Measurements from ENCODE around the gene HMG20B. TPM values are rescaled to one million over a fixed set of nuclear protein-coding genes. Genes with fewer than 3 reads are reported as not detected.
"Not testable (repeated sequence)": the region's sequence is repeated elsewhere in the genome, so short reads cannot be mapped to it uniquely, and the experiment has no call there.

HMG20B gene
- total RNA-seq, 1 experiment from 2014 or later = 120 TPM

- not testable (repeated sequence) for DNase-seq (ENCODE audit: low spot score)
These were observed 11.5 kb downstream of the HMG20B start for GRCh38 chr19:3584036-3584802.

GRCh38 chr19:3585301-3586126 is 12.8 kb downstream of the HMG20B start, which contains the start of gene GIPC3:
Gene GIPC3 (plus strand): TSS chr19:3585478. CDS start chr19:3585598, 120 bp downstream.
- DNase-seq (ENCODE audit: low spot score) = no peak

- DNase-seq (ENCODE audit: low spot score) = no peak
These were observed 13.4 kb downstream of the HMG20B start for GRCh38 chr19:3586127-3586626.

DNA sequence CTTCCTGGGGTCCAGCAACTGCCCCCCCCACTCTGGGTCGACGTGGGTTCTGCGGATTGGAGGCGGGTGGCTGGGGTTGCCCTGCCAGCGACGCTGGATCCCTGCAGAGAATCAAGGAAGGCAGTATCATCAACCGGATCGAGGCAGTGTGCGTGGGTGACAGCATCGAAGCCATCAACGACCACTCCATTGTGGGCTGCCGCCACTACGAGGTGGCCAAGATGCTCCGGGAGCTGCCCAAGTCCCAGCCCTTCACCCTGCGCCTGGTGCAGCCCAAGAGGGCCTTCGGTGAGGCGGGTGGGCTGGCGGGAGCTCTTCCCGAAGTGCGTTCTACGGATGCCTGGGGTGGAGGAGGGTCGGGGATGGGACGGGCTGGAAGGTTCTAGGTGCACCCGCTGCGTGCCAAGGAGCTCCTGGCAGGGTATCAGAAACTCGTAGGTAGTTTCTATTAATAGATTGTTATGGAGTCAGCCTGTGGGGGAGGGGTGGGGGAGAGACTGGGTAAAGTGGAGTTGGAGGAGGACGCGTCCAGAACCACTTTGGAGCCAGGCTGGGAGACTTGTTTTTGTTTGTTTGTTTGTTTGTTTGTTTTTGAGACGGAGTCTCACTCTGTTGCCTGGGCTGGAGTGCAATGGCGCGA is 14.1 kb downstream of the HMG20B start:
- no peak for DNase-seq (ENCODE audit: low spot score)

DNA sequence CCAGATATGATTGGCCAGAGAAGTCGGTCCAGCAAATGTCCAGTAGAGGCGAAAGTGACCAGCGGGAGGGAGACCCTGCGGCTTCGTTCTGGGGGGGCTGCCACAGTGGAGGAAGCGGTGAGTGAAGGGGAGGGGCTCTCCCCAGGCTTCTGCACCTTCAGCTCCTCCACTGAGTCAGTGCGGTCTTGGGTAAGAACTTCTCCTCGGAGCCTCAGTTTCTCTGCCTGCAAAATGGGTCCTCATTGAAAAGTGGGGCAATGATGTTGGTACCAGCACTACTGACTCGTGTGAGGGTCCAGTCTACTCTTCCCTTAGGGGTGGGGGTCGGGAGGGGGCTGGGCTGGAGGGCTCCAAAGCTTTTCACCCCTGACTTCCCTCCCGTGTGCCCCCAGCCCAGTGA is 16.7 kb downstream of the HMG20B start:
- no peak for DNase-seq (ENCODE audit: low spot score)

- DNase-seq (ENCODE audit: low spot score) = no peak
These were observed 17.2 kb downstream of the HMG20B start for GRCh38 chr19:3589949-3590348.

DNA sequence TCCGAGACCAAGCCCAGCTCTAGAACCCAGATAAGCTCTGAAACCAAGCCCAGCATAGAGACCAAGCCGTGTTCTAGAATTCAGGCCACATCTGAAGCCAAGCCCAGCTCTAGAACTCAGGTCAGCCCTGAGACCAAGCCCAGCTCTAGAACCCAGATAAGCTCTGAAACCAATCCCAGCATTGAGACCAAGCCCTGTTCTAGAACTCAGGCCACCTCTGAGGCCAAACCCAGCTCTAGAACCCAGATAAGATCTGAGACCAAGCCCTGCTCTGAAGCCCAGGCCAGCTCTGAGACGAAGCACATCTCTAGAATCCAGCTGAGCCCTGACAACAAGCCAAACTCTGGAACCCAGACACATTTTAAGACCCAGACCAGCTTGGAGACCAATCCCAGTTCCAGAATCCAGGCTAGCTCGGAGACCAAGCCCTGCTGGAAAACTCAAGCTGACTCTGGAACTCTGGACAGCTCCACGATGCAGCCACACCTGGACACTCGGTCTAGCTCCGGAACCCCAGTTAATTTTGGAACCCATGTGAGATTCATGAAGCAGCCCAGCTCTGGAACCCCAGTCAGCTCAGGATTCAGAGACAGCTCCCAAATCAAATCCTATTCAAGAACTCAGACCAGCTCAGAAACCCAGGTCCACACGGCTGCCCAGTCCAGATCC is 18.4 kb downstream of the HMG20B start:
- no peak for DNase-seq (ENCODE audit: low spot score)

DNA sequence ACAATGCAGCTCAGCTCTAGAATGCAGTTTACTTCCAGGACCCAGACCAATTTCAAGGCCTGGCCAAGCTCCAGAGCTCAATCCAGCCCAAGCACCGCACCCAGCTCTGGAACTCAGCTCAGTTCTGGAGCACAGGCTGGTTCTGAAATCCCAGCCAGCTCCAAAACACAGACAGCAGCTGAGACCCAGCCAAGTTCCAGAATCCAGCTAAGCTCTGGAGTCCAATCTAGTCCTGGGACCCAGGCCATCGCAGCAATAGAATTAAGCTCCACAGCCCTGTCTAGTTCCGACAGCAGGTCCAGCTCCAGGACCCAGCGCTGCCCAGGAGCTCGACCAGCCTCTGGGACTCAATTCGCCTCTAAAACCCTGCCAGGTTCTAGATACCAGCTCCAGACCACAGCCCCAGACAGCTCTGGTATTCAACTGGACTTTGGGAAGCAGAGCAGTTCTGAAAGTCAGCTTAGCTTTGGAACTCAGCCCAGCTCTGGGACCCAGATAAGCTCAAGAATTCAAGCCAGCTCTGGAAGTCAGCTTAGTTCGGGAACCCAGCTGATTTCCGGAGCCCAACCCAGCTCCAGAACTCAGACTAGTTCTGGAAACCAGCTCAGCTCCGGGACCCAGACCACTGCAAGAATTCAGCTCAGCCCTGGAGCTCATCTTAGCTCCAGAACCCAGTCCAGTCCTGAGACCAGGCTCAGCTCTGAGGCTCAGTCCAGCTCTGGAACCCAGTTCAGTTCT is 19.3 kb downstream of the HMG20B start:
- no peak for DNase-seq (ENCODE audit: low spot score)

DNA sequence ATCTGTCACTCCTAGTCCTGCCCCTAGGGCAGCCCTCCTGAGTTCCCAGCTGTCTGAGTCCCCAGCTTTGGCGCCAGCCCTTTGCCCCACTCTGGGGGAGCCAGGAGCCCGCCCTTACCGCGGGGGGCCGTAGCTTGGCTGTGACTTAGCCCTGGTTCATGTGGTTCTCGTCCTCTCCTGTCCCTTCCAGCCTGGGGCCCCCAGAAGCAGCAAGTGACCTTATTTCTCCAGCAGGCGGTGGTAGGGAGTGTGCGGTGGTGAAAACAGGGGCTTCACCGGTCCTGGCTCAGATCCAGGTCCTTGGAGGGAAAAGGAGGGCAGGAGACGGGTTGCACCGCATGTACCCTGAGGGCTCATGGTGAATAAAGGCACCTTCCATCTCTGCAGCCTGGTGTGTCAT is 20.4 kb downstream of the HMG20B start:
- DNase-seq (ENCODE audit: low spot score) = no peak

- no peak for DNase-seq (ENCODE audit: low spot score)
These were observed 22.8 kb downstream of the HMG20B start for GRCh38 chr19:3595521-3596061.

DNA sequence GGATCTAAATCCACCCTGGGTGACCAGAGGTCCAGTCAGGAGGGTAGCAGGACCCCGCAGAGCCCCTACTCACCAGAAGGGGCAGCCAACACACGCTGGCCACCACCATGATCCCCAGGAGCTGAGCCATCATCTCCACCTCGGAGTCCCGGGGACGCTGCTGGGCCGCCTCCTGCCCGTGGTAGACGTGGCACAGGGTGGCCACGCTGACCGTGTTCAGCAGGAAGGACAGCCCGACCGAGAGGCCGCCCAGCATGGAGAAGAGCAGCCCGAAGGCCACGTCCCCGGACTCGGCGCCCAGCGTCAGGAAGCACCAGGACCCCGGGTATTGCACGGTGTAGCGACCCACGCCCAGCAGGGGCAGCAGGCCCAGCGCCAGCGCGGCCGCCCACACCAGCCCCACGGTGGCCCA is 27.0 kb downstream of the HMG20B start:
- no peak for DNase-seq (ENCODE audit: low spot score)

GRCh38 chr19:3601021-3601420 is 28.3 kb downstream of the HMG20B start:
- no peak for DNase-seq (ENCODE audit: low spot score)

DNA sequence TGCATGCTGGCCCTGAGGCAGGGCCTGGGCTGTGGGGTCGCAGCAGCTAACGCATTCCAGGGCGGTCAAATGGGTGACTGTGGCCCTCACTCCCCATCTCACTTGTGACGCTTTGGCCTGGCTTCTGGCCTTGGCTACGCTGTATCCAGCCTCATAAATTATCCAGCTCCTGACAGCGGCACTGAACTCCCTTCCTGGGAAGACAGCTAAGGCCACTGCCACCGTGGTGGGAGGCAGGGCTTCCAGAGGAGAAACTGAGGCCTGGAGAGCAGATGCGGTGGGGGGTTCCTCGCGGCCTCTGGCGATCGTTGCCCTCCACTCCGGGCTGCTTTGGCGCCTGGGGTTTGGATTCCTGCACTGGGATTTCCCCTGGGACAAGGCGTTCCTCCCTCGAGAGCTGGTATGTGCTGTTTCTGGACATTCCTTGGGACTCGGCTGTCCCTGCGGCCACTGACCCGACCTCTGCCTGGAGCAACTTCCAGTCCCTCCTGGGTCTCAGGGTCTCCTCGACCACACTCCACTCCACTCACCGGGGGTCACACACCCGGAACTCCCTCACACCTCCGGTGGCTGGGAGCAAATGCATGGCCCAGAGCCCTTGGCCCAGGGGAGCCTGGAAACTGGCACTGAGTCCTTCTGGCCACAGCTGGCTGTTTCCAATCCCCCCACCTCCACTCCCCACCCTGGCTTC is 30.5 kb downstream of the HMG20B start:
- DNase-seq (ENCODE audit: low spot score) = no peak

DNA sequence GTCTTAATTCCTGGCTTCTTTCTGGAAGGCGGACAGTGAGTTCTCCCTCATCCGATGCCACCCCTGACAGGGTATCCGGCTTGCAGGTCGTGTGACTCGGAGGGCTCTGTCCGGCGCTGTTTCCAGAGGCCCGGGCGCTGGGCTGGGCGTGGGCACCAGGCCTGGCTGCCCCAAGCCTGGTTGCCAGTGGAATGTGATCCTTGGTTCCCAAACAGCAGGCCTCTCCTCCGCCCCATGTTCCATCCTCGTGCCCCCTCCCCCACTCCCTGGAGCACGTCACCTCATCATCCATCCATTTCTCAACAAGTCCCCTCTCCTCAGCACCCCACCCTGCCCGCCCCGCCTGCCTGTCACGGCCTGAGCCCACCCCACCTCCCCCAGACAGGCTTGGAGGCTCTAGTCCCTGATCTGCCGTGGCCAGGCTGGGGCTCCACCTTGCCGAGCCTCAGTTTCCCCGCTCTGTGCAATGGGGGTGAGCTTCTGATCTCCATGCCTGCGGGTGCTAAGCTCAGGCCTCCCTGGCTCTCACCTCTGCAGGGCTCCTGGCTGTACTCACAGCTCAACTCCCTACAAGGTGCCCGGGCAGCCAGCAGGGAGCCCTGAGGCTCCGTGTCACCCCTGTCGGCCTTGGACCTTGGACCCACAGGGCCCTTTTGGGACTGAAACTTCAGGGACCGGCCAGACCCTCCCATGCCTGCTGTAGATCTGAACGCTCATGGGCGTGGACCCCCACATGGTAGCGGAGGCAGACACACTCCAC is 31.7 kb downstream of the HMG20B start:
- DNase-seq (ENCODE audit: low spot score) = no peak

DNA sequence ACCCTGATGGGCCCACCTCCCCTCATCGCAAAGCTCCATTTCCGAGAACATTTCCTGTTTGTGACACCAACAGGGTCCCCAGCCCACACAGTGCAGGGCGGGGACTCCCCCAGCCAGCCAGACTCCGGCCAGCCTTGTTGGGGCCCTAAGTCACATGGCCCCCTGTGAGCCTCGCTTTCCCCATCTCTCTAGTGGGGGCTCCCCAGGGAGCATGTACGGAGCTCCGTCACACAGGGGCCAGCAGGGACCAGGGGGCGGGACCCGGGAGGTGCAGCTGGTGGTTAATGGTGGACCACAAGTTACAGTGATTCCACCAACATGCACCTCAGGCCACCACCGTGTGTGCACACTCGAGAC is 32.2 kb downstream of the HMG20B start:
- DNase-seq (ENCODE audit: low spot score) = no peak

GRCh38 chr19:3605361-3605760 is 32.6 kb downstream of the HMG20B start:
- no peak for DNase-seq (ENCODE audit: low spot score)

DNA sequence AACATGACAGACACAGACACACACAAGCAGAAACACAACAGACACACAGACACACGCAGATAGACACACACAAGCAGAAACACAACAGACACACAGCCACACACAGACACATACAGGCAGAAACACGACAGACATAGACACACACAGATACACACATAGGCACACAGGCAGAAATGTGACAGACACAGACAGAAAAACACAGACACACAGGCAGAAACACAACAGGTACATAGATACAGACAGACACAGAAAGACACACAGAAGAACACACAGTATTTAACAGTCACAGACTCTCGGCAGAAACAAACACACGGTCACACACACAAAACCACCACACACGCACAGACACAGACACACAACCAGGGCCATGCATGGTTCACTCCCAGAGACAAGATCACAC is 33.0 kb downstream of the HMG20B start:
- DNase-seq (ENCODE audit: low spot score) = no peak

DNA sequence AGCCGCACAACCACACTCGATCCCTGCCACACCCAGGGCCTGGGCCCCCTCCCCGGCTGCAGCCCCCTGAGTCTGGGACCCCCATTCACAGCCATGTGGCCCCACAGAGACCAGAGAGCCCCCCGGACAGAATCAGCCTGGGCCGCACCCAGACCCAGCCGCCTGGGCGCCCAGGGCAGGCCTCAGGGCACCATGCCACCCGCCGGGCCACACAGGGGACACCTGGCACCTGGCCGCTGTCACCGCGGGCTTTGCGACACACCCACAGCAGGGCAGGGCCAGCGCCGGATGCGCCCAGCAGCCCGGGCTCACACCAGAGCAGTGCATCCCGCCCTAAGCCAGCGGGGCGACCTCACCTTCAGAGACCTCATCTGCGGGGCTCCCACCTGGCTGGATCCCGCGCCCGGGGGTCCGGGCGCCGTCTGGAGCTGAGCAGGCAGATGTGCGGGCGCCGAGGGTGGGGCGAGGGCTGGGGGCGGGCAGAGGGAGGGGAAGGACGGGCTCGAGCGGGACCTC is 33.5 kb downstream of the HMG20B start:
- DNase-seq (ENCODE audit: low spot score) = peak; percentile 24

GRCh38 chr19:3606690-3607289 is 34.0 kb downstream of the HMG20B start, which contains the start of gene TBXA2R:
Gene TBXA2R (minus strand): TSS chr19:3606875. CDS start chr19:3600634, 6,241 bp downstream.
- no peak for DNase-seq (ENCODE audit: low spot score)

Data from HT-29 (cell line).